Kidney (tissue), 22 donors: ENCODE results near the gene CPE. TPM values are rescaled to one million over a fixed set of nuclear protein-coding genes. Genes with fewer than 3 reads are reported as not detected.

Experiments used
- DNase-seq, 5 donors: peaks; one replicate each; pipeline ENCODE4 v3.0.0-alpha.2; 2013 to 2020
- FAIRE-seq: peaks from 2 replicates; lab custom pipeline; 2012; peaks lifted over from hg19 to GRCh38; lab: Jason Lieb, UNC
- H3K27ac ChIP-seq, 2 donors: one replicate each; pipeline ENCODE4 v1.7.0; 2013; ENCODE audit warnings: low read depth in 2 of 2, low read length in 2 of 2, inconsistent platforms in 1 of 2
- H3K27me3 ChIP-seq: one replicate; pipeline ENCODE4 v1.7.1; 2013; ENCODE audit warnings: low read length, inconsistent platforms; ENCODE audit not compliant: control insufficient read depth, insufficient read depth
- H3K36me3 ChIP-seq, 3 donors: one replicate each; pipeline versions ENCODE4 v1.7.0 to v1.7.1; 2013; ENCODE audit warnings: low read length in 3 of 3, control low read depth in 1 of 3, inconsistent platforms in 1 of 3; ENCODE audit not compliant: insufficient read depth in 3 of 3, control insufficient read depth in 2 of 3
- H3K4me1 ChIP-seq, 3 donors: one replicate each; pipeline versions ENCODE4 v1.7.0 to v1.7.1; 2013; ENCODE audit warnings: low read length in 3 of 3, inconsistent platforms in 1 of 3, low read depth in 1 of 3; ENCODE audit not compliant: control insufficient read depth in 2 of 3, insufficient read depth in 2 of 3
- H3K4me3 ChIP-seq, 3 donors: one replicate each; pipeline versions ENCODE4 v1.7.0 to v1.8.1; 2013; ENCODE audit warnings: low read length in 3 of 3, control low read depth in 1 of 3, inconsistent platforms in 1 of 3
- H3K9ac ChIP-seq, 3 donors: one replicate each; pipeline versions ENCODE4 v1.7.0 to v1.7.1; 2013; ENCODE audit warnings: low read length in 3 of 3, control low read depth in 1 of 3, inconsistent platforms in 1 of 3
- H3K9me3 ChIP-seq, 3 donors: one replicate each; pipeline versions ENCODE4 v1.7.0 to v1.7.1; 2013; ENCODE audit warnings: low read length in 3 of 3, control low read depth in 1 of 3, inconsistent platforms in 1 of 3; ENCODE audit not compliant: control insufficient read depth in 2 of 3, insufficient read depth in 1 of 3
- CTCF ChIP-seq: IDR thresholded peaks from 3 replicates; pipeline ENCODE4 v1.5.1; 2012; ENCODE audit warnings: mild to moderate bottlenecking, moderate library complexity, borderline replicate concordance; ENCODE audit not compliant: insufficient read depth; ENCODE audit errors: extremely low read depth
- intact Hi-C: fragments of 100-400 bp; cut with DNase I; formaldehyde crosslinking; loops from one replicate; pipeline ENCODE4 v1.11.1; 2022
- long read RNA-seq, 10 donors: library from polyadenylated mRNA in 1 of 10; unstranded in 1 of 10; transcript quantifications; one replicate each; pipeline ENCODE4 v2.0.0 and lab custom pipeline, GENCODE V29; 2021 to 2026
- polyA plus RNA-seq: library from polyadenylated mRNA; stranded (reverse); fragments of 350-450 nt; fragmentation: Illumina TruSeq; extraction: RNeasy Lipid Tissue Mini Kit (QIAGEN cat#74804); gene quantifications from one replicate; pipeline ENCODE4 v1.2.3, GENCODE V29; 2014; ENCODE audit warnings: low read depth, low replicate concordance; ENCODE audit not compliant: insufficient read depth
- total RNA-seq: library from RNA; stranded (reverse); fragmentation: NEBNext Ultra II Directional; extraction: Animal tissue kit (Norgen Biotek cat#: 25700); gene quantifications from one replicate; pipeline ENCODE4 v1.2.1, GENCODE V29; 2021
- donor health status: control.
- donor health status: control.
- donor health status: control.
- donor health status: control.
- donor health status: control.
- donor health status: DM: yes; HTN: yes; CAD: no.
- donor health status: Normal renal cell carcinoma (clear cell type).

Gene CPE
- 87.7 TPM for total RNA-seq
- polyA plus RNA-seq, result 24.2 TPM
- long read RNA-seq, donor 1, transcript CPE-201 (9 exons, 2,421 nt), result major isoform, 31 of 72 reads
- long read RNA-seq, donor 1, partial matches to known transcripts, result 41 of 72 reads
- long read RNA-seq, donor 1, other reads (novel, unspliced or antisense), result 0 of 72 reads
- long read RNA-seq, donor 2, transcript CPE-201 (9 exons, 2,421 nt), result major isoform, 22 of 59 reads
- long read RNA-seq, donor 2, partial matches to known transcripts, result 37 of 59 reads
- long read RNA-seq, donor 2, other reads (novel, unspliced or antisense), result 0 of 59 reads
- long read RNA-seq, donor 3, transcript CPE-201 (9 exons, 2,421 nt), result major isoform, 18 of 53 reads
- long read RNA-seq, donor 3, partial matches to known transcripts, result 35 of 53 reads
- long read RNA-seq, donor 3, other reads (novel, unspliced or antisense), result 0 of 53 reads
- long read RNA-seq, donor 4, transcript CPE-201 (9 exons, 2,421 nt), result major isoform, 22 of 22 reads
- long read RNA-seq, donor 4, partial matches to known transcripts, result 0 of 22 reads
- long read RNA-seq, donor 4, other reads (novel, unspliced or antisense), result 0 of 22 reads
- long read RNA-seq, donor 5, partial matches to known transcripts, result 0 of 1 reads
- long read RNA-seq, donor 5, other reads (novel, unspliced or antisense), result 0 of 1 reads
- long read RNA-seq, donor 6, partial matches to known transcripts, result 40 of 44 reads
- long read RNA-seq, donor 6, other reads (novel, unspliced or antisense), result 0 of 44 reads
- long read RNA-seq, donor 7, transcript CPE-201 (9 exons, 2,421 nt), result major isoform, 109 of 115 reads
- long read RNA-seq, donor 7, partial matches to known transcripts, result 4 of 115 reads
- long read RNA-seq, donor 7, other reads (novel, unspliced or antisense), result 2 of 115 reads
- long read RNA-seq, donor 8, transcript CPE-201 (9 exons, 2,421 nt), result major isoform, 32 of 73 reads
- long read RNA-seq, donor 8, partial matches to known transcripts, result 41 of 73 reads
- long read RNA-seq, donor 8, other reads (novel, unspliced or antisense), result 0 of 73 reads
- long read RNA-seq, donor 9, transcript CPE-201 (9 exons, 2,421 nt), result major isoform, 15 of 44 reads
- long read RNA-seq, donor 9, partial matches to known transcripts, result 29 of 44 reads
- long read RNA-seq, donor 9, other reads (novel, unspliced or antisense), result 0 of 44 reads
- long read RNA-seq, donor 10, transcript CPE-201 (9 exons, 2,421 nt), result major isoform, 13 of 61 reads
- long read RNA-seq, donor 10, partial matches to known transcripts, result 48 of 61 reads
- long read RNA-seq, donor 10, other reads (novel, unspliced or antisense), result 0 of 61 reads

GRCh38 chr4:165378745-165379677 lies at the start of gene CPE:
Gene CPE, plus strand, starts transcription at chr4:165379008. Its CDS starts 214 bp downstream, at chr4:165379222.
- no peaks in the 10 kb centered on the region for H3K36me3 ChIP-seq
- DNase-seq (peak; percentile 87 to 94 (median 90)), FAIRE-seq (no peak)
- H3K9me3 ChIP-seq, result peaks cover 0 to 3% (median 0%) of the 10 kb centered on the region in 3 donors
- peak within 1 kb of the TSS; percentile 49 to 84 (median 64) for H3K4me3 ChIP-seq
- peak; percentile 34 for TF ChIP-seq CTCF
- intact Hi-C loops, result no loop called here
- peak within 1 kb of the TSS in 2 of 3 donors; percentile 53 to 71 for H3K9ac ChIP-seq
- peaks cover 0 to 5% (median 2%) of the 10 kb centered on the region in 3 donors for H3K4me1 ChIP-seq
- no peaks in the 10 kb centered on the region for H3K27me3 ChIP-seq
- H3K27ac ChIP-seq, result peak within 1 kb of the TSS in 1 of 2 donors; percentile 44

GRCh38 chr4:165330071-165330470 lies 48.7 kb upstream of the CPE start:
- Histone ChIP-seq H3K36me3 (peaks cover 0 to 6% (median 0%) of the 10 kb centered on the region in 3 donors), H3K9me3 (no peaks in the 10 kb centered on the region), H3K4me1 (peaks cover 0 to 10% (median 10%) of the 10 kb centered on the region in 3 donors), H3K27me3 (no peaks in the 10 kb centered on the region), H3K9ac (no peak overlapping the region), H3K4me3 (peak overlapping the region in 2 of 3 donors; percentile 19 to 20), H3K27ac (no peak overlapping the region)
- FAIRE-seq, result no peak
- DNase-seq, result no peak
- TF ChIP-seq CTCF, result no peak
- intact Hi-C loops, result no loop called here

- no peak overlapping the region for H3K9ac ChIP-seq
- H3K27me3 ChIP-seq, result no peaks in the 10 kb centered on the region
- H3K9me3 ChIP-seq, result no peaks in the 10 kb centered on the region
- peak overlapping the region in 2 of 3 donors; percentile 19 to 20 for H3K4me3 ChIP-seq
- no peak overlapping the region for H3K27ac ChIP-seq
- FAIRE-seq (no peak), DNase-seq (no peak)
- peaks cover 0 to 6% (median 0%) of the 10 kb centered on the region in 3 donors for H3K36me3 ChIP-seq
- H3K4me1 ChIP-seq, result peaks cover 0 to 15% (median 10%) of the 10 kb centered on the region in 3 donors
- intact Hi-C loops, result no loop called here
- no peak for TF ChIP-seq CTCF
Measured at GRCh38 chr4:165330666-165331065, 48.1 kb upstream of the CPE start.
